AG04450 (cell line): Measurements from ENCODE around the gene AFF3. TPM values are rescaled to one million over a fixed set of nuclear protein-coding genes. Genes with fewer than 3 reads are reported as not detected.

Source experiments
- CTCF ChIA-PET: fragments of 300-600, 350-600 bp; formaldehyde crosslinking; extraction: SDS; loops from one replicate; lab custom pipeline; 2022; ENCODE audit warnings: antibody characterized with exemption, inconsistent platforms; lab: Charles Lee
- POLR2A ChIA-PET: fragments of 350-600 bp; formaldehyde crosslinking; extraction: SDS; loops from one replicate; lab custom pipeline; 2021; ENCODE audit warnings: antibody characterized with exemption, inconsistent platforms; lab: Yijun Ruan, JAX
- DNase-seq: peaks from one replicate; pipeline ENCODE4 v3.0.0-alpha.2; 2011; ENCODE audit warnings: low read depth, low spot score
- H3K27ac ChIP-seq: one replicate; pipeline ENCODE4 v1.5.1; 2012; ENCODE audit warnings: low read depth, low read length, control low read depth
- H3K27me3 ChIP-seq: one replicate; pipeline ENCODE4 v1.6.0; 2012; ENCODE audit warnings: low read length; ENCODE audit not compliant: control insufficient read depth, insufficient read depth
- H3K4me3 ChIP-seq: 2 replicates; pipeline ENCODE4 v1.5.1; 2011; ENCODE audit warnings: mild to moderate bottlenecking, low read depth, low read length, control low read depth
- H3K9me3 ChIP-seq: 2 replicates; pipeline ENCODE4 v1.5.1; 2012; ENCODE audit warnings: low read length; ENCODE audit not compliant: control insufficient read depth, insufficient read depth
- polyA plus RNA-seq: library from polyadenylated mRNA; depleted of rRNA; stranded (reverse); fragments of >200 nt; gene quantifications from 2 replicates; pipeline ENCODE4 v1.2.3, GENCODE V29; 2011
- TF ChIP-seq, protein P1 (sequence below): IDR thresholded peaks from 2 replicates; pipeline ENCODE4 v1.5.1; 2011; ENCODE audit warnings: low read depth, low read length, control low read depth, inconsistent platforms

AFF3 gene
- polyA plus RNA-seq, 1 experiment: 17.9 TPM

- DNase-seq: no peak
- POLR2A ChIA-PET: interaction anchor here (0.6 kb wide), 1 partner anchor 30 kb away, joined by 3 read pairs; no protein-coding TSS in a partner anchor
- Histone ChIP-seq H3K9me3 (no peaks in the 10 kb centered on the region), H3K4me3 (no peak overlapping the region), H3K27me3 (no peaks in the 10 kb centered on the region), H3K27ac (no peak overlapping the region)
- CTCF ChIA-PET: interaction anchor here (1.0 to 1.5 kb wide), 3 partner anchors 12 to 716 kb away, joined by 3 to 4 read pairs (median 3); no protein-coding TSS in a partner anchor
- TF ChIP-seq, protein P1, sequence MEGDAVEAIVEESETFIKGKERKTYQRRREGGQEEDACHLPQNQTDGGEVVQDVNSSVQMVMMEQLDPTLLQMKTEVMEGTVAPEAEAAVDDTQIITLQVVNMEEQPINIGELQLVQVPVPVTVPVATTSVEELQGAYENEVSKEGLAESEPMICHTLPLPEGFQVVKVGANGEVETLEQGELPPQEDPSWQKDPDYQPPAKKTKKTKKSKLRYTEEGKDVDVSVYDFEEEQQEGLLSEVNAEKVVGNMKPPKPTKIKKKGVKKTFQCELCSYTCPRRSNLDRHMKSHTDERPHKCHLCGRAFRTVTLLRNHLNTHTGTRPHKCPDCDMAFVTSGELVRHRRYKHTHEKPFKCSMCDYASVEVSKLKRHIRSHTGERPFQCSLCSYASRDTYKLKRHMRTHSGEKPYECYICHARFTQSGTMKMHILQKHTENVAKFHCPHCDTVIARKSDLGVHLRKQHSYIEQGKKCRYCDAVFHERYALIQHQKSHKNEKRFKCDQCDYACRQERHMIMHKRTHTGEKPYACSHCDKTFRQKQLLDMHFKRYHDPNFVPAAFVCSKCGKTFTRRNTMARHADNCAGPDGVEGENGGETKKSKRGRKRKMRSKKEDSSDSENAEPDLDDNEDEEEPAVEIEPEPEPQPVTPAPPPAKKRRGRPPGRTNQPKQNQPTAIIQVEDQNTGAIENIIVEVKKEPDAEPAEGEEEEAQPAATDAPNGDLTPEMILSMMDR: no peak
These were observed 597.3 kb downstream of the AFF3 start for GRCh38 chr2:99545066-99545465.

DNA sequence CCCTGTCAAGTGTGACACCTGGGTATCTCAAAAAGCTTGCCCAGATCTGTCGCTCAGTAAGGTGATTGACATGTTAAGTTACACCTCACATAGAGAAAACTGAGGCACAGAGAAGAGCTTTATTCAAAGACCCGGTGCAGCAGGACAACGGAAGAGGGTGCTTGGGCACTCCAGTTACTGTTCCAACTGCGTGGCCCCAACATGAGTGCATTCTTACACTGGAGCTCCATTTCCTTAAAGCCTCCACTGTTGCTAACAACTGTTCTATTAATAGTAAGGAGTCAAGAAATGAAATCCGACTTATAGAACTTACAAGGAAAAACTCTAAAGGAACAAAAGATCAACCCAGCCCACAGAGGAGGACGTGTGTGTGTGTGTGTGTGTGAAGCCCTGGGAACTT lies 597.8 kb downstream of the AFF3 start:
- H3K27ac ChIP-seq: no peak overlapping the region
- CTCF ChIA-PET: interaction anchor here (0.6 to 1.0 kb wide), 2 partner anchors 15 to 105 kb away, joined by 3 read pairs; no protein-coding TSS in a partner anchor
- no peaks in the 10 kb centered on the region for H3K27me3 ChIP-seq
- POLR2A ChIA-PET: no interaction called here
- no peaks in the 10 kb centered on the region for H3K9me3 ChIP-seq
- DNase-seq: no peak
- TF ChIP-seq, protein P1: no peak
- H3K4me3 ChIP-seq: no peak overlapping the region

DNA sequence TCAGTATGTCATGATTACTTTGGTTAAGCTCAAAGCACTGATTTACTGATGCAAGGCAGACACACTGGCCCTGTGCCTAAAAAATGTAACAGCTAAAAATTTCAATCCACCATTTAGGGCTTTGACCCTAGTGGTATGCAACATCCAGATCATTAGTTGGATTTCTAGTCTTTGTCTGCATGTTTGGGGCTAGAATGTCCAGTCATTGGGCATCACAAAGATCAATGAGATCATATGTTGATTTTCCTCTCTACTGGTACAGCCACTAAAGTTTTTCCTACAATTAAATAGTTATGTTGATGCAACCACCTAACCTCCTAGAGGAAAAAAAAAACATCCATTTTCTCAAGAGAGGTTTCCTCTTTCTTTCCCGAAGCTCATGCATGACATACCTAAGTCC lies 599.1 kb downstream of the AFF3 start:
- TF ChIP-seq, protein P1: no peak
- Histone ChIP-seq H3K4me3 (no peak overlapping the region), H3K27ac (no peak overlapping the region), H3K9me3 (no peaks in the 10 kb centered on the region), H3K27me3 (no peaks in the 10 kb centered on the region)
- POLR2A ChIA-PET: no interaction called here
- CTCF ChIA-PET: interaction anchor here (2.2 kb wide), 1 partner anchor 719 kb away, joined by 6 read pairs; no protein-coding TSS in a partner anchor
- no peak for DNase-seq

GRCh38 chr2:99537910-99538485 lies 604.4 kb downstream of the AFF3 start:
- no peaks in the 10 kb centered on the region for H3K9me3 ChIP-seq
- POLR2A ChIA-PET: no interaction called here
- H3K4me3 ChIP-seq: no peak overlapping the region
- no peak for DNase-seq
- no peak overlapping the region for H3K27ac ChIP-seq
- CTCF ChIA-PET: no interaction called here
- H3K27me3 ChIP-seq: no peaks in the 10 kb centered on the region
- TF ChIP-seq, protein P1: no peak

DNA sequence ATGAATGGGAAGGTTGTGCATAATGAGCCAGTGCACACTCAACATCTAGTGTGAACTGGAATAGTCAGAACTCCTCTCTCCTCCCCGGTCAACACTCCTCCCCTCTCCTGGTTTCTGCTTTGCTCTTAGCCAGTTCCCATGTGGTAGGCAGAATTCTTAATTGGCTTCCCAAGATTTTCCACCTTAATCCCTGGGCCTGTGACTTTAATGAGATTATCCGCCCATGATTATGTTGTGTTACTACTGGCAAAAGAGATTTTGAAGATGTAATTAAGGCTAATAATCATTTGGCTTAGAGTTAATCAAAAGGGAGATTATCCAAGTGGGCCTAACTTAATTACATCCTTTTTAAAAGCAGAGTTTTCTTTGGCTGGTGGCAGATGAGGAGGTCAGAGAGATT lies 618.3 kb downstream of the AFF3 start:
- no peak for DNase-seq
- TF ChIP-seq, protein P1: no peak
- Histone ChIP-seq H3K27me3 (peaks cover 13% of the 10 kb centered on the region), H3K4me3 (no peak overlapping the region), H3K9me3 (no peaks in the 10 kb centered on the region), H3K27ac (no peak overlapping the region)
- ChIA-PET CTCF (no interaction called here), POLR2A (no interaction called here)
